HG03103 (cell line): ENCODE results near the gene PPP4R2.

ENCODE experiments used
- ATAC-seq: cut with Tn5 transposase; IDR thresholded peaks from one replicate; pipeline ENCODE4 v1.9.1; 2021; ENCODE audit warnings: low read depth; ENCODE audit not compliant: unreplicated experiment

PPP4R2 gene, protein sequence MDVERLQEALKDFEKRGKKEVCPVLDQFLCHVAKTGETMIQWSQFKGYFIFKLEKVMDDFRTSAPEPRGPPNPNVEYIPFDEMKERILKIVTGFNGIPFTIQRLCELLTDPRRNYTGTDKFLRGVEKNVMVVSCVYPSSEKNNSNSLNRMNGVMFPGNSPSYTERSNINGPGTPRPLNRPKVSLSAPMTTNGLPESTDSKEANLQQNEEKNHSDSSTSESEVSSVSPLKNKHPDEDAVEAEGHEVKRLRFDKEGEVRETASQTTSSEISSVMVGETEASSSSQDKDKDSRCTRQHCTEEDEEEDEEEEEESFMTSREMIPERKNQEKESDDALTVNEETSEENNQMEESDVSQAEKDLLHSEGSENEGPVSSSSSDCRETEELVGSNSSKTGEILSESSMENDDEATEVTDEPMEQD

DNA sequence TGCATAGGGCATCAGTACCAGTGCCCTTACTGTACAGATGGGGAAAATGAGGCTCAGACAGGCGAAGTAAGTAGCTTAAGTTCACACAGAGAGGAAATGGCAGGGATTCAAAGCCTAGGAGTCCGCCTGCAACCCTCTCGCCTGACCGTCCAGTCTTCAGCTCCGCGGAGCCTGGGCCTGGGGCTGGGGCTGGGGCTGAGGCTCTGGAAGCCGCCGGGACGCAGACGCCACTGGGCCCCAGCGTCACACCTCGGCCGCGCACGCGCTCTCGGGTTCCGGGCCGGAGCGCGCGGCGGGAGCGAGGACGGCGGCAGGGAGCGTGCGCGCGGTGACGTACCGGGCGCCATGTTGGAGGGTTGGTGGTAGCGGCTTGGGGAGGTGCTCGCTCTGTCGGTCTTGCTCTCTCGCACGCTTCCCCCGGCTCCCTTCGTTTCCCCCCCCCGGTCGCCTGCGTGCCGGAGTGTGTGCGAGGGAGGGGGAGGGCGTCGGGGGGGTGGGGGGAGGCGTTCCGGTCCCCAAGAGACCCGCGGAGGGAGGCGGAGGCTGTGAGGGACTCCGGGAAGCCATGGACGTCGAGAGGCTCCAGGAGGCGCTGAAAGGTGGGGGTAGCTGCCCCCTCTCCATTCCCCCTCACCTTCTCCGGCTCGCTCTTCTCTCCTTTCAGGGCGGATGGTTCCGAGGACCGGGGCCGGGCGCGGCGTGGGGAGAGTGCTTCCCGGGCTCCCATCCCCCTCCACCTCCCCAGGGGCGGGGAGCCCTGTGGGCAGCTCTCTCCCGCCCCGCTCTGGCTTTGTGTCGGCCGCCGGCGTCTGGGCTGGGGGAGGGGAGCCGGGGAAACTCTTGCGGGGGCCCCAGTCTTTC, at the start of gene PPP4R2:
TSS of gene PPP4R2 (plus strand) at position 339 of the 861 bp plus-strand sequence. CDS start at position 566, 227 bp downstream.
- peak; percentile 89 for ATAC-seq

DNA sequence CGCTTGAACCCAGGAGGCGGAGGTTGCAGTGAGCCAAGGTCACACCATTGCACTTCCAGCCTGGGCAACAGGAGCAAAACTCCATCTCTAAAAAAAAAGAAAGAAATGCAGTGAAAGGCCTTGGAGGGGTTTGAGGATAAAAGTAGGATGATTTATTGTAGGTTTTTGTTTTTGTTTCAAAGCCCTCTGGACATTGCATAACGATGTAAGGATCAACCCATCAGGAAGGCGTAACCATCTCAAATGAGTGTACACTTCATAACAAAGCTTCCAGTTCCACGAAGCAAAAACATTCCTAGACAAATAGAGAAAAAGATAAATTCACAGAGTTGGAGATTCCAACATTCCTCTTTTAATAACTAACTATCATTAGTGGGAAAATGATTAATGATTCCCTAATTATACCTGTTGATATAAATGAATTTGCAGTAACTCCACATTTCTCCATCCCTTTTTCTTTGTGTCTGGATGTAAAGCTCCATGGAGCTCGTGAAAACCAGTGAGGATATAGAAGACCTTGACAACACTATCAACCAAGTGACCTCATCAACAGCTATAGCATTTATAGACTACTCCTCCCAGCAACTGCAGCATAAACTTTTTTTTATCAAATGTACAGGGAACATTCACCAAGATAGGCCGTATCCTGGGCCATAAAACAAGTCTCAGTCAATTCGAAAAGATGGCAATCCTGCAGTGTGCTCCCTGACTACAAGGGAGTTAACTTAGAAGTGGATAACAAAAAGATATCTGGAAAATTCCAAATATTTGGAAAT, 48.7 kb upstream of the PPP4R2 start:
- no peak for ATAC-seq

DNA sequence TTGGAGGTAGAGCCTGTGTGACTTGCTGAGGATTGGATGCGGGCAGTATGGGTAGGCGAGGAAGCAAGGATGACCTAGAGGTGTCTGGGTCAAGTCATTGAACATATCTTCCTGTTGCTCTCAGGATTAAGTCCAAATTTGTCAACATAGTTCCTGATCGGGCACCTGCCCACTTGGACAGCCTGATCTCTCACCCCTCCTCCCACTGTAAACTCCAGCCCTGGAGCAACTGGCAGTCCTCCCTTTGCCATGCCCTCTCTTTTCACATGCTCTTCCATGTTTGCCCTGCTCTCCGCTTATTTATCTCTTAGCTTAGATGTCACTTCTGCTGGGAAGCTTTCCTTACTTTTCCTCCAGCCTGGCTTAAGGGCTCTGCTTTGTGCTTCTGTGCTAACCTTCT, 47.6 kb upstream of the PPP4R2 start:
- ATAC-seq: no peak

DNA sequence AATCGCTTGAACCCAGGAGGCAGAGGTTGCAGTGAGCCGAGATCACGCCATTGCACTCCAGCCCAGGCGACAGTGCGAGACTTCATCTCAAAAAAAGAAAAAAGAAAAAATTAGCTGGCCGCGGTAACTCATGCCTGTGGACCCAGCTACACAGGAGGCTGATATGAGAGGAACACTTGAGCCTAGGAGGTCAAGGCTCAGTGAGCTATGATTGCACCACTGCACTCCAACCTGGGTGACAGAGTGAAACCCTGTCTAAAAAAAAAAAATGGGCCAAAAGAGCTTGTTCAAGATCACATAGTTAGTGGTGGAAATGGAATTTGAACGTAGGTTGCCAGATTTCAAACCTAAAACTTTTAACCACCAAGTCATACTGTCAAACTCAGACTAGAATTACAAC, 46.2 kb upstream of the PPP4R2 start:
- ATAC-seq: no peak

DNA sequence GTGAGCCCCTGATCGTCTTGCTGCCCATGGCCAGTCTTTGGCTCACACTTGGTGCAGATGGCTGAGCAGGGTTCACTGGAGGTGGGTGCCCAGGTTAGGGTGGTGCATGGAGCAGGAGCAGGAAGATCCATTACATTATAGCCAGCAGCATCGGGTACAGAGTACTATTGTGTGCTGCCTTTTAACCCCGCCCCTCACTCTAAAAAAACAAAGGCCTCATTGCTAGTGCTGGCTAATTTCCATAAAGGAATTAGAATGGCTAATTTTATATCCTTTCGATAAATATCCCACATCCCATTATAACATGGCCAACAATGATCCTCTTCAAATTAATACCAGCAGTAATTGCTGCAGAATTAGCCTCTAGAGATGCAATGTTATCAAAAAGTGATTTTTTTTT, 45.8 kb upstream of the PPP4R2 start:
- ATAC-seq: no peak

DNA sequence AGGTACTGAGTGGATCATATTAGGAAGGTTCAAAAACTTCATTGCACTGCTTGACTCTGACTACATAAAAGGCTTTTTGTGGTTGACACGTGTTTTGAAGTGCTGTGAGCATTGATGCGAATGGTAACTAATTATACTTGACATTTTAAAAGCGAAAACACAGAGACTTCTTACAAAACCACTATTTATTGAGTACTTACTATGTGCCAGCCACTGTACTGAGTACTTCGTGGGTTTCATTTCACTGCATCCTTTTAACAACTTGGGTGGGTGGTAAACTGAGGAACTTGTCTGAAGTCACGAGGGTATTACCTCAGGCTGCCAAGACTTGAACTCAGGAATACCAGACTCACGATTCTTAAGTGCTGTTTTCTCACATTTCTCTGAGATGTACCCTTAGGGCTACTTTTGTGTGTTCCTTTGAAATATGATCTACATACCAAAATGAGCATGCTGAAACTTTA, 45.3 kb upstream of the PPP4R2 start:
- no peak for ATAC-seq

DNA sequence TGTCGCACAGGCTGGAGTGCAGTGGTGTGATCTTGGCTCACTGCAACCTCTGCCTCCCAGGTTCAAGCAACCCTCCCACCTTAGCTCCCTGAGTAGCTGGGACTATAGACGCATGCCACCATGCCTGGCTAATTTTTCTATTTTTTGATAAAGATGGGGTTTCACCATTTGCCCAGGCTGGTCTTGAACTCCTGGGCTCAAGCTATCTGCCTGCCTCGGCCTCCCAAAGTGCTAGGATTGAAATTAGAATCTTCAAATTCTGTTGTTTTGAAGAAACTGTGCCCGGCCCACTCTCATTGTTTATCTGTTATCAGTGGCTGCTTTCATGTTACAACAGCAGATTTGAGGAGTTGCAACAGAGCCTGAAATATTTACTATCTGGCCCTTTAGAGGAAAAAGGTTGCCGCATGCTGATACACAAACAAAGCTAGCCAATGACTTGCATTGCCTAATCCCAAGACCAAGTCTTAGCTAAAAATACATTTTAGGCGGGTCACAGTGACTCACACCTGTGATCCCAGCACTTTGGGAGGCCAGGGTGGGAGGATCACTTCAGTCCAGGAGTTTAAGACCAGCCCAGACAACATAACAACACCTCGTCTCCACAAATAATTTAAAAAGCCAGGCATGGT, 43.2 kb upstream of the PPP4R2 start:
- no peak for ATAC-seq

DNA sequence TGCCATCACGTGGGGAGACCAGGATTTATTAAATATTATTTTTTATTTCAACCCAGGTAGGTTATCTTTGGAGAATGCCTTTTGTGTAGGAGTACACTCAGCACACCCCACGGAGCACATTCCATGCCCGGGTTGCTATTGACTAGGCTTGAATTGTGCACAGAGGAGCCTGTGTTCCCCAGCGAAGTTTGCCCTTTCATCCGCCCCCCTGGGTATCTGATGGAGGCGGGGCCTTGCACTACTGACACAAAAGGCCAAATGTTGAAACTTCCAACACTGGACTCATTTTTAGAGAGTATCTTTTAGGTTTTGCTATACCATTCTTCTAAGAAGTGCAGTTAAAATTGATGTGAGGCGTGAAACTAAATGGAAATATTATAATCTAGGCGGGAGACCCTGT, 39.3 kb upstream of the PPP4R2 start:
- no peak for ATAC-seq

DNA sequence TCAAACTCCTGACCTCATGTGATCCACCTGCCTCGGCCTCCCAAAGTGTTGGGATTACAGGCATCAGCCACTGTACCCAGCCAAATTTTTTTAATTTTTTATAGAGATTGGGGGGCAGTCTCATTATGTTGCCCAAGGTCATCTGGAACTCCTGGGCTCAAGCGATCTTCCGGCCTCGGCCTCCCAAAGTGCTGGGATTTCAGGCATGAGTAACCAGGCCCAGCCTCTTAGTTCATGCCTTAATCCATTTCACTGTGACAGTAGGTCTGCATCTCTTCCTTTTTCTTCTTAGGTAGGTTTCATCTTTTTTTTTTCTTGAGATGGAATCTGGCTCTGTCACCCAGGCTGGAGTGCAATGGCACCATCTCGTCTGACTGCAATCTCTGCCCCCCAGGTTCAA, 37.3 kb upstream of the PPP4R2 start:
- no peak for ATAC-seq

DNA sequence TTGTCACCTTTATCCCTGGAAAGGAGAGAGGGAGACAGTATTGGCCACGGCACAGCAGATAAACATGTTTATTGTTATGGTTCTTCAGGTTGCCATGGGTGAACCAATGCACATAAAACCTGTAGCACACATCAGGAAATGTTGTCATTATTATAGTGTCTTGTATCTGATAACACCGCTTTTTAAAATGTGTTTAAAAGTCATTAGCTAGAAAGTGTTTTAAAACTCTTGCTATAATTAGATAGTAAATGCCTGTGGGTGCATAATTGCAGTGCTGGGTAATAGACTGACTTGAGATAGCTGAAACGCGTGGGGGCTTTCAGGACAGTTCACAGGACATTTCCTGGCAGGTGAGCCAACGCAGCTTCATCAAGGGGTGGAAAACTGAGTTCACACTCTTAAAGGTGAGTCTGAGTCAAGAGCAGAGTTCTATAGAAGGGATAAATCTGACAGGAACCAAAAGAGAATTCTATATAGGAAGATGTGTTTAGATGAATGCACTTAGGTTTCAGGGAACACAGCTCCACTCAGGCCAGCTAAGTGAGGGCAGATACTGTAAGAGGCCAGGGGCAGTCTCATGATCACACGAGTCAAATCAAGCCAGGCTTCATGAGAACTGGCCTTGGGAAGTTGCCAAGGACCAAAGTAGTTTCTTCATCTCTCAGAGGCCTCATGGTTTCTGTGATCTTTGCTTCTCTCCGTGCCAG, 35.6 kb upstream of the PPP4R2 start:
- no peak for ATAC-seq

DNA sequence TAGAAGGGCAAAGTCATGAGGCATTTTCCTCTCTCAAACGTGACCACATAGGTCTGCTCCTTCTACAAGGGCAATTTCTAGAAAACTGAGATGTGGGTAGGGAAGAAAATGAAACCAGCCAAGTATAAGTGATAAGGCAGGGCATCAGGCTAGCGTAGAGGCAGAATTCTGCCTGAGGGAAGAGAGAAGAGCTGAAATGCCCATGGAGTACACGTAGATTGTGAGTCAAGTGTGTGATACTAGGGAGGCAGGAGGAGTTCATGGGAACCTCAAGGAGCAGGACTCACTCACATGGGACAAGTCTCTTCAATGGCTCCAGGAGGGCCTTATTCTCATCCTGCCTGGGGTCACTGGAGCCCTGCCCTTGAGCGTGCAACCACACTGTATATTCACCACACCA, 34.9 kb upstream of the PPP4R2 start:
- ATAC-seq: no peak

DNA sequence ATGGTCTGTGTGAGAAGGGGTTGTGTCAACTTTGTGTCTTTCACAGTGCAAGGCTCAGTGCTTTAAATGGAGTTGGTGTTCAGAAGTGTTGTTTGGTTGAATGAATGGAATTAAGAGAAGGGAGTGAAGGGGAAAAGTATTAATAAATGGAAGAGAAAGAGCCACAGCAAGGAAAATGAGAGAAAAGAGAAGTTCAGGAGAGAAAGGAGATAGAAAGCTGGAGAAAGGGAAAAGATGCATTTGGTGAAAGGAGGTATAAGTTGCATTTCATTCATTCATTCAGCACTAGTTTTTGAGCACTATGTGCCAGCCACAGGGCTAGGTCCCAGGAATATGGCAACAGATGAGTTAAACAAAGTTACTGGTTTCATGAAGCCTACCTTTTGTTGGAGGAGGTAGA, 34.3 kb upstream of the PPP4R2 start:
- ATAC-seq: no peak

DNA sequence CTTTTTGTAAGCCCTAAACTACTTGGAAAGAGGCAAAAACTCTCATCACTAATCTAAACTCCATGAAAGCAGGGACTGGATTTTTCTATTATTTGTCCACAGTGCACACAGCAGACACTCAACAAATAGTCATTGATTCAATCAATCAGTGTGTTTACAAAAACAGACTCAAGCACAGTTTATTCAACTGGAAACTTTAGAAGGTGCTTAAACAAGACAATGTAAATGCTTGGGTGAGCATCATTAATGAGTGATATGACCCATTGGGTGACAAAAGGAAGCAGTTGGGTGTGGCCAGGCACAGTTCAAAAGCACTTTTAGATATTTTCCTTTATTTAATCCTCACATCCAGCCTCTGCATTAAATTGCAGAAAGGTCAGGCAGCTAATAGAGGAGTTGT, 32.0 kb upstream of the PPP4R2 start:
- ATAC-seq: no peak

DNA sequence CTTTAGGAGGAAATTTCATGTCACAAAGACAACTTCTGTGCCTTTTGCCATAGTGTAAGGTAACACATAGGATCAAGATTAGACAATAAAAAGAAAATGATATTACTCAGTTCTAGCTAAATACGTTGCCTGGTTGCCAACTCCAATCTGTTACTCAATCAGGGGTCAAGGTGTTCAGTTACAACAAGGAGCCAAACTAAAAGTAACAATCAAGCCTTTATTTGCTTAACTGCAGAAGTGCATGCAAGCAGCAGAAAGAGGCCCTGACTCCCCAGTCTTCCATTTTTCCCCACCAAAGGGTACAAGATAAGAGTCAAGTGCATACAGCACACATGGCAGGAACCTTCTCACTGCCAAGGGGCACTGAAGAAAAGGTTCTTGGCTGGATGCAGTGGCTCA, 28.3 kb upstream of the PPP4R2 start:
- ATAC-seq: no peak

DNA sequence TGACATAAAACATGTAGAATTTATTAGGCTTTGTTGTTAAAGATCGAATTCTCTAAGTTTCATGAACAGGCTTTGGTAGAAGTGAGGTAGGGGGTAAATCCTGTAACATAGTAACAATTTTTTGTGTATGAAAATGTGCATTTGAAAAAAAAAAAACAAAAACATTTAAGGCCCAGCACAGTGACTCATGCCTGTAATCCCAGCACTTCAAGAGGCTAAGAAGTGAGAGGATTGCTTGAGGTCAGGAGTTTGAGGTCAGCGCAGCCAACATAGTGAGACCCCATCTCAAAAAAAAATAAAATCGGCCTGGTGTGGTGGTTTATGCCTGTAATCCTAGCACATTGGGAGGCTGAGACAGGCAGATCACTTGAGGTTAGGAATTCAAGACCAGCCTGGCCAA, 26.8 kb upstream of the PPP4R2 start:
- no peak for ATAC-seq

DNA sequence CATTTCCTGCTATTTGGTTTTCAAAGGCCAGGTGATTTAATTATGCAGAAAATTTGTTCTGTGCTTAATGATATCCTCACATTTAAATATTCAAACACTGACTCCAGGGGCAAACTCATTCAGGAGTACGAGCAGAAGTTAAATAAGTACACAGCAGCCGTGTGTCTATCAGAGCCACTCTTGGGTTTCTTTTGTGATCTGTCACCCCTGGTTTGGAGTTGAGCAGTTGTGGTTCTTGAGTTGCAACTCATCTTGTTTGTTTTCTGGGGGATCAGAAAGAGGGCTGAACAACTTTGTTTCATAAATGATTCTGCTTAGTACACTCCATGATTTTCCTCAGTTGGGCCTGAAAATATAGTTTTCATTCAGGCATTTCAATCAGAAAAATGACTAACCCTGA, 25.7 kb upstream of the PPP4R2 start:
- ATAC-seq: no peak

DNA sequence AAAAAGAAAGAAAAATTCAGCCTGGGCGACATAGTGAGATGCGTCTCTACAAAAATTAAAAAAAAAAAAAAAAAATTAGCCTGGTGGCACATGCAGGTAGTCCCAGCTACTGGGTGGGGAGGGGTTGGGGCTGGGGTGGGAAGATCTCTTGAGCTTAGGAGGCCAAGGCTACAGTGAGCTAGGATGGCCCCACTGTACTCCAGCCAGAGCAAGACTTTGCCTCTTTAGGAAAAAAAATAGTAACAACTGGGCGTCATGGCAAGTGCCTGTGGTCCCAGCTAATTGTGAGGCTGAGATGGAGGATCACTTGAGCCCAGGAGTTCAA, 23.9 kb upstream of the PPP4R2 start:
- no peak for ATAC-seq

DNA sequence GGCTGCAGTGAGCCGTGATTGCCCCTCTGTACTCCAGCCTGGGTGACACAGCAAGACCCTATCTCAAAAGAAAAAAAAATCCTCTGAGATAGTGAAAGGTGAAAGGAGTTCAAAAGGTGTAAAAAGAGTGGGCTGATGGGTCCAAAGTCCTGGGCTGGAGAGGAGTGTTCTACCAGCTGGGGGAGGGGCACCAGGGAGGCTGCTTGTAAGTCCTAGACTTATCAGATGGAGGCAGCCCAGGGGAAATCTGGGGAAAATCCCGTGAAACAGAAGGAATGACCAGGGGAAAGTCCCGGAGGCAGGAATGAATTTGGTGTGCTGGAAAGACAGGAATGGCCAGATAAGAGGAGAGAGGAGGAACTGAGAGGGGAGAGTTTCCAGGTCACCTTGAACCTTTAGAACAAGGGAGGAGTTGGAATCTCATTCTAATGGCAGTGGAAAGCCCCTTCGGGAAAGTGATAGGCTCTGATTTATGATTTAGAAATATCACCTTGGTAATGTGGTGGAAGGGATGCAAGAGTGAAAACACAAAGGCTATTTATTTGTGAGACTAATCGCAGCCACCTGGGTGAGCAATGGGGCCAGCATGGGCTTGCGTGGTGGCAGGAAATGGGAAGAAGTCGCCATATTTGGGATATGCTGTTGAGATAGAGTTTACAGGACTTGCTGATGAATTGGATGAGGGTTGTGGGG, 23.4 kb upstream of the PPP4R2 start:
- no peak for ATAC-seq

DNA sequence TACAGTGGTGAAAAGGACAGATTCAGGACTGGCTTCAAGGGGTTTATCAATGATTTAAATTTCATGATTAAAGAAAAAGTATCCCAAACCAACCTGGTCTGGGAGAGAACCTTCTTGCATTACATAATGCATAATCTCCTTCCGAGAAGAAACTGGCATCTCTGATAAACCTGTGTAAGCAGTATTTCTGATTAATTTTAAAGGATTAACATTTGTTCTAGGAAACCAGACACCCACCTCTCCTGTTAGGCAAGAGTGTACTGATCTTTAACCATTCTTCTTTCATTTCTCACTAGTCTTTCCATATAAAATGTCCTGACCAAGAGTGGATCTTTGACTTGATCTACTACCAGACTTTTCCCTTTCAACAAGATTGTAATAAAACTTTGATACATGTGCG, 22.8 kb upstream of the PPP4R2 start:
- no peak for ATAC-seq
